HepG2 (cell line): Measurements from ENCODE around the gene ZFAND6. TPM values are rescaled to one million over a fixed set of nuclear protein-coding genes. Genes with fewer than 3 reads are reported as not detected.

Source experiments
- ATF7-NPFF ChIP-seq: sonication (generic); formaldehyde crosslinking; IDR thresholded peaks from 2 replicates; pipeline ENCODE4 v1.8.1; 2023; ENCODE audit warnings: mild to moderate bottlenecking, low read depth, missing genetic modification reagents, moderate library complexity
- DMTF1 ChIP-seq: sonication (generic); formaldehyde crosslinking; IDR thresholded peaks from 2 replicates; pipeline ENCODE4 v1.4.0; 2020; ENCODE audit warnings: mild to moderate bottlenecking, missing genetic modification reagents
- DNMT1 ChIP-seq: sonication (generic); formaldehyde crosslinking; IDR thresholded peaks from 2 replicates; pipeline ENCODE4 v1.5.1; 2020; ENCODE audit warnings: mild to moderate bottlenecking, missing genetic modification reagents
- ETS1 ChIP-seq: sonication (generic); formaldehyde crosslinking; IDR thresholded peaks from 2 replicates; pipeline ENCODE4 v1.4.0; 2020; ENCODE audit warnings: missing genetic modification reagents
- FLYWCH1 ChIP-seq: sonication (generic); formaldehyde crosslinking; IDR thresholded peaks from 2 replicates; pipeline ENCODE4 v1.8.1; 2023; ENCODE audit warnings: mild to moderate bottlenecking, missing genetic modification reagents
- HCFC1 ChIP-seq: fragments of 150-350 bp; IDR thresholded peaks from 2 replicates; pipeline ENCODE4 v1.6.1; 2014; ENCODE audit warnings: low read depth, low read length
- NCOA2 ChIP-seq: sonication (generic); formaldehyde crosslinking; IDR thresholded peaks from 2 replicates; pipeline ENCODE4 v1.8.0; 2022; ENCODE audit warnings: inconsistent platforms
- NFRKB ChIP-seq: fragments of 450-650 bp; IDR thresholded peaks from 2 replicates; pipeline ENCODE4 v1.6.1; 2017
- RAD51 ChIP-seq: fragments of 450-650 bp; IDR thresholded peaks from 2 replicates; pipeline ENCODE4 v1.6.1; 2016; ENCODE audit warnings: borderline replicate concordance
- RNF2 ChIP-seq: fragments of 450-650 bp; conservative IDR thresholded peaks from 2 replicates; pipeline ENCODE4 v1.6.1; 2016; ENCODE audit warnings: low read depth
- TOPORS ChIP-seq: sonication (generic); formaldehyde crosslinking; IDR thresholded peaks from 2 replicates; pipeline ENCODE4 v1.8.0; 2023; ENCODE audit warnings: mild to moderate bottlenecking, missing genetic modification reagents
- TSC22D2 ChIP-seq: sonication (generic); formaldehyde crosslinking; IDR thresholded peaks from 2 replicates; pipeline ENCODE4 v1.5.1; 2020; ENCODE audit warnings: missing genetic modification reagents, mild to moderate bottlenecking, borderline replicate concordance
- ZBTB1 ChIP-seq: sonication (generic); formaldehyde crosslinking; IDR thresholded peaks from 2 replicates; pipeline ENCODE4 v1.4.0; 2020; ENCODE audit warnings: missing genetic modification reagents, borderline replicate concordance
- ZBTB20 ChIP-seq: sonication (generic); formaldehyde crosslinking; IDR thresholded peaks from 2 replicates; pipeline ENCODE4 v1.8.1; 2023; ENCODE audit warnings: missing genetic modification reagents, low read depth, mild to moderate bottlenecking, borderline replicate concordance
- ZIK1 ChIP-seq: sonication (generic); formaldehyde crosslinking; IDR thresholded peaks from 2 replicates; pipeline ENCODE4 v1.5.0; 2020; ENCODE audit warnings: mild to moderate bottlenecking, low read depth, missing genetic modification reagents, borderline replicate concordance
- ZKSCAN8 ChIP-seq: IDR thresholded peaks from 2 replicates; pipeline ENCODE4 v1.6.1; 2016; ENCODE audit warnings: borderline replicate concordance, missing genetic modification reagents, missing compliant biosample characterization
- ZNF101 ChIP-seq: sonication (generic); formaldehyde crosslinking; IDR thresholded peaks from 2 replicates; pipeline ENCODE4 v1.4.0; 2020; ENCODE audit warnings: mild to moderate bottlenecking, low read depth, missing genetic modification reagents, borderline replicate concordance
- ZNF274 ChIP-seq: sonication (generic); formaldehyde crosslinking; IDR thresholded peaks from 2 replicates; pipeline ENCODE4 v1.5.1; 2020; ENCODE audit warnings: mild to moderate bottlenecking, missing genetic modification reagents
- ZNF552 ChIP-seq: sonication (generic); formaldehyde crosslinking; IDR thresholded peaks from 2 replicates; pipeline ENCODE4 v1.9.0; 2022; ENCODE audit warnings: missing genetic modification reagents, mild to moderate bottlenecking, borderline replicate concordance
- ZNF564 ChIP-seq: sonication (generic); formaldehyde crosslinking; IDR thresholded peaks from 2 replicates; pipeline ENCODE4 v1.8.1; 2023; ENCODE audit warnings: mild to moderate bottlenecking, missing genetic modification reagents
- ZNF747 ChIP-seq: sonication (generic); formaldehyde crosslinking; IDR thresholded peaks from 2 replicates; pipeline ENCODE4 v1.8.1; 2023; ENCODE audit warnings: missing genetic modification reagents, mild to moderate bottlenecking, borderline replicate concordance
- ZNF772 ChIP-seq: sonication (generic); formaldehyde crosslinking; IDR thresholded peaks from 2 replicates; pipeline ENCODE4 v1.5.0; 2020; ENCODE audit warnings: mild to moderate bottlenecking, missing genetic modification reagents
- ZUFSP ChIP-seq: sonication (generic); formaldehyde crosslinking; IDR thresholded peaks from 2 replicates; pipeline ENCODE4 v1.9.0; 2021; ENCODE audit warnings: missing genetic modification reagents, mild to moderate bottlenecking, borderline replicate concordance
- polyA plus RNA-seq, 8 experiments: library from polyadenylated mRNA; depleted of rRNA in 3 of 8; stranded (reverse) in 7 of 8; unstranded in 1 of 8; fragments of >200 nt; fragmentation: Illumina TruSeq in 4 of 8; extraction: Trizol in 4 of 8; gene quantifications; 2 replicates each; pipeline versions ENCODE4 v1.2.1 to v1.2.3, GENCODE V29; 2011 to 2016; ENCODE audit warnings: low read depth in 4 of 8, missing spikeins in 1 of 8, mixed read lengths in 1 of 8; ENCODE audit not compliant: insufficient read depth in 1 of 8
- total RNA-seq, 5 experiments: library from RNA; depleted of rRNA; stranded (reverse); fragments of >200 nt; fragmentation: Illumina TruSeq; extraction: Trizol; gene quantifications; 2 replicates each; pipeline ENCODE4 v1.2.3, GENCODE V29; 2016; ENCODE audit warnings: low read depth in 1 of 5
- TF ChIP-seq, protein P1 (sequence below): sonication (generic); formaldehyde crosslinking; conservative IDR thresholded peaks from 2 replicates; pipeline ENCODE4 v1.4.0; 2020; ENCODE audit warnings: missing genetic modification reagents

The ZFAND6 gene
- total and polyA plus RNA-seq, 2 of the 13 experiments (the other 11 are each of a cell fraction or from before 2014, with no cell fraction given), result 84.2 to 115 TPM

DNA sequence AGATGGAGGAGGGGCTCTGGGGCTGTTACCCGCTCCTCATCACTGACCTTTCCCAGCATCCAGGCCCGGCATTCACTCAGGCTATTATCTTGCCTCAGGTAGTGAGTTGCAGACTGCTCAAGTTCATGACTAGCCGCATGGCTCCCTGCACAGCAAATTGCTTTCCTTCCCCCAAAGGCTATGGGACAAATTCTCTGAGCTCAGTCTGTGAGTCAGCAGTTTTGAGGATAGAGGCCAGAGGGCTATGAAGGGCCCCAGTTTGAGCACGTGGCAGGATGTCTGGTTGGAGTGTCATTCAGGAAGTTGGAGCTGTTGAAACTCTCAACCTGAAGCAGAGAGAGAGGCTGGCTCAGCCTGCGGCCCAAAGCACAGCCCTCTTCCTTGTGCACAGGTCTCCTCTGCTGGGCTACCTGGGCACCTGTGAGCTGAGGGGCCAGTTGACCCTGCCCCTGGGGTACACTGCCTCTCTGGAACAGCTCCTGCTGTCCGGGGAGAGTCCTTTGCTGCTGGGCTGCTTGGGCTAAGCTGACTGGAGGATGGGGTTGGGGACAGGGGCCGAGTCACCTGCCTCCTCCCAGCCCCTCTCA lies 101.2 kb downstream of the ZFAND6 start (continued):
- TF ChIP-seq HCFC1, result no peak
- TF ChIP-seq RNF2, result peak; percentile 70
- no peak for TF ChIP-seq ZNF101 (CRISPR knock-in tag)
- TF ChIP-seq ATF7-NPFF (CRISPR knock-in tag), result 0 out of 2 replicates have a peak, but pooled peaks have one; percentile 41
- peak; percentile 67; the same call in 1 of the 2 replicates for TF ChIP-seq ZIK1 (CRISPR knock-in tag)
- peak; percentile 54; the same call in 1 of the 2 replicates for TF ChIP-seq NCOA2 (CRISPR knock-in tag)
- no peak for TF ChIP-seq TSC22D2 (CRISPR knock-in tag)
- TF ChIP-seq DNMT1 (CRISPR knock-in tag), result no peak
- no peak for TF ChIP-seq ETS1 (CRISPR knock-in tag)
- no peak for TF ChIP-seq DMTF1 (CRISPR knock-in tag)
- TF ChIP-seq ZBTB1 (CRISPR knock-in tag), result no peak
- peak; percentile 45; the same call in 1 of the 2 replicates for TF ChIP-seq ZNF772 (CRISPR knock-in tag)
- peak; percentile 33; the same call in 1 of the 2 replicates for TF ChIP-seq ZNF274 (CRISPR knock-in tag)
- no peak for TF ChIP-seq NFRKB
- no peak for TF ChIP-seq TOPORS (CRISPR knock-in tag)
- TF ChIP-seq ZUFSP (CRISPR knock-in tag), result no peak
- TF ChIP-seq ZBTB20, result peak; percentile 78; the same call in 1 of the 2 replicates
- 0 out of 2 replicates have a peak, but pooled peaks have one; percentile 71 for TF ChIP-seq ZKSCAN8 (CRISPR knock-in tag)
- TF ChIP-seq ZNF564 (CRISPR knock-in tag), result no peak
- TF ChIP-seq ZNF552, result no peak
- TF ChIP-seq RAD51, result peak; percentile 10; the same call in 1 of the 2 replicates
- no peak for TF ChIP-seq FLYWCH1
- TF ChIP-seq ZNF747 (CRISPR knock-in tag), result no peak
- TF ChIP-seq, protein P1, sequence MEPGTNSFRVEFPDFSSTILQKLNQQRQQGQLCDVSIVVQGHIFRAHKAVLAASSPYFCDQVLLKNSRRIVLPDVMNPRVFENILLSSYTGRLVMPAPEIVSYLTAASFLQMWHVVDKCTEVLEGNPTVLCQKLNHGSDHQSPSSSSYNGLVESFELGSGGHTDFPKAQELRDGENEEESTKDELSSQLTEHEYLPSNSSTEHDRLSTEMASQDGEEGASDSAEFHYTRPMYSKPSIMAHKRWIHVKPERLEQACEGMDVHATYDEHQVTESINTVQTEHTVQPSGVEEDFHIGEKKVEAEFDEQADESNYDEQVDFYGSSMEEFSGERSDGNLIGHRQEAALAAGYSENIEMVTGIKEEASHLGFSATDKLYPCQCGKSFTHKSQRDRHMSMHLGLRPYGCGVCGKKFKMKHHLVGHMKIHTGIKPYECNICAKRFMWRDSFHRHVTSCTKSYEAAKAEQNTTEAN (CRISPR knock-in tag), result peak; percentile 68; the same call in 1 of the 2 replicates
